IMR-90 (cell line): Measurements from ENCODE around the gene HSD17B3. TPM values are rescaled to one million over a fixed set of nuclear protein-coding genes. Genes with fewer than 3 reads are reported as not detected.

Source experiments
- ATAC-seq: fragments of 200-7000 bp; cut with Tn5 transposase; 2 replicates; pipeline ENCODE4 v1.9.1; 2020; ENCODE audit warnings: low read depth, mild to moderate bottlenecking, moderate library complexity
- BruUV-seq: library from RNA; stranded (reverse); fragments of 400-500 nt; replicated peaks from 2 replicates; lab custom pipeline; 2021; lab: Mats Ljungman, UMichigan
- CTCF ChIA-PET: fragments of 300-600 bp; formaldehyde crosslinking; extraction: SDS; loops from one replicate; lab custom pipeline; 2021; ENCODE audit warnings: antibody characterized with exemption; lab: Yijun Ruan, JAX
- POLR2A ChIA-PET: fragments of 300-600 bp; sonication (Branson Sonifier 250); formaldehyde crosslinking; loops from one replicate; lab custom pipeline; 2022; ENCODE audit warnings: antibody characterized with exemption; ENCODE audit not compliant: unreplicated experiment; lab: Charles Lee
- DNase-seq: peaks from one replicate; pipeline ENCODE4 v3.0.0; 2013
- H2AFZ ChIP-seq: replicated peaks from 2 replicates; pipeline ENCODE3; 2013; ENCODE audit warnings: low read length, mild to moderate bottlenecking; ENCODE audit not compliant: poor library complexity
- H2AK5ac ChIP-seq: 2 replicates; pipeline ENCODE4 v1.6.1; 2013; ENCODE audit warnings: low read depth, low read length, inconsistent platforms
- H2AK9ac ChIP-seq: replicated peaks from 2 replicates; pipeline ENCODE3; 2013; ENCODE audit warnings: mild to moderate bottlenecking, low read depth, low read length, moderate library complexity; ENCODE audit not compliant: poor library complexity
- H2BK120ac ChIP-seq: 2 replicates; pipeline ENCODE4 v1.6.1; 2013; ENCODE audit warnings: low read depth, low read length, inconsistent platforms
- H2BK15ac ChIP-seq: 3 replicates; pipeline ENCODE4 v1.6.1; 2013; ENCODE audit warnings: low read depth, low read length, inconsistent platforms
- H2BK20ac ChIP-seq: 2 replicates; pipeline ENCODE4 v1.6.1; 2013; ENCODE audit warnings: low read depth, mild to moderate bottlenecking, inconsistent platforms, low read length, moderate library complexity
- H2BK5ac ChIP-seq: 2 replicates; pipeline ENCODE4 v1.6.1; 2013; ENCODE audit warnings: mild to moderate bottlenecking, low read depth, low read length, inconsistent platforms; ENCODE audit not compliant: poor library complexity, severe bottlenecking
- H3K14ac ChIP-seq: replicated peaks from 2 replicates; pipeline ENCODE4 v1.6.1; 2013; ENCODE audit warnings: low read depth, low read length, inconsistent platforms
- H3K18ac ChIP-seq: 2 replicates; pipeline ENCODE4 v1.6.1; 2013; ENCODE audit warnings: low read depth, low read length, control low read depth
- H3K23ac ChIP-seq: 2 replicates; pipeline ENCODE4 v1.6.1; 2013; ENCODE audit warnings: low read depth, low read length, inconsistent platforms
- H3K27ac ChIP-seq: 2 replicates; pipeline ENCODE4 v1.5.1; 2013; ENCODE audit warnings: mild to moderate bottlenecking, control low read depth, low read length; ENCODE audit not compliant: insufficient read depth
- H3K27me3 ChIP-seq: 2 replicates; pipeline ENCODE4 v1.6.1; 2013; ENCODE audit warnings: low read length; ENCODE audit not compliant: control insufficient read depth, insufficient read depth
- H3K36me3 ChIP-seq: 2 replicates; pipeline ENCODE4 v1.6.1; 2013; ENCODE audit warnings: low read length, mixed read lengths; ENCODE audit not compliant: control insufficient read depth, insufficient read depth
- H3K4ac ChIP-seq: 2 replicates; pipeline ENCODE4 v1.6.1; 2013; ENCODE audit warnings: low read depth, low read length, inconsistent platforms
- H3K4me1 ChIP-seq: 2 replicates; pipeline ENCODE4 v1.6.1; 2013; ENCODE audit warnings: low read length, mixed read lengths; ENCODE audit not compliant: control insufficient read depth, insufficient read depth
- H3K4me2 ChIP-seq: 2 replicates; pipeline ENCODE4 v1.6.1; 2013; ENCODE audit warnings: low read depth, mild to moderate bottlenecking, control low read depth, low read length, moderate library complexity
- H3K4me3 ChIP-seq: 2 replicates; pipeline ENCODE4 v1.5.1; 2013; ENCODE audit warnings: low read depth, mild to moderate bottlenecking, control low read depth, low read length, moderate library complexity; ENCODE audit not compliant: insufficient read depth
- H3K56ac ChIP-seq: 2 replicates; pipeline ENCODE4 v1.6.1; 2013; ENCODE audit warnings: low read length, inconsistent platforms; ENCODE audit not compliant: insufficient read depth; ENCODE audit errors: extremely low read depth
- H3K79me1 ChIP-seq, 2 experiments: 2 replicates each; pipeline ENCODE4 v1.6.1; 2013; ENCODE audit warnings: low read length in 2 of 2, inconsistent platforms in 1 of 2, low read depth in 1 of 2
- H3K9ac ChIP-seq: 2 replicates; pipeline ENCODE4 v1.6.1; 2013; ENCODE audit warnings: low read depth, low read length, control low read depth
- H3K9me1 ChIP-seq: 2 replicates; pipeline ENCODE4 v1.6.1; 2013; ENCODE audit warnings: low read length, inconsistent platforms; ENCODE audit not compliant: insufficient read depth
- H3K9me3 ChIP-seq: 2 replicates; pipeline ENCODE4 v1.6.1; 2013; ENCODE audit warnings: low read length; ENCODE audit not compliant: control insufficient read depth, insufficient read depth
- H4K20me1 ChIP-seq: 2 replicates; pipeline ENCODE4 v1.6.1; 2013; ENCODE audit warnings: low read length, inconsistent platforms; ENCODE audit not compliant: insufficient read depth
- H4K5ac ChIP-seq: 2 replicates; pipeline ENCODE4 v1.6.1; 2013; ENCODE audit warnings: mild to moderate bottlenecking, low read depth, low read length, control low read depth
- H4K8ac ChIP-seq, 2 experiments: 2 replicates each; pipeline ENCODE4 v1.6.1; 2013; ENCODE audit warnings: low read depth in 2 of 2, low read length in 2 of 2, control low read depth in 1 of 2, inconsistent platforms in 1 of 2
- H4K91ac ChIP-seq: 2 replicates; pipeline ENCODE4 v1.6.1; 2013; ENCODE audit warnings: low read depth, low read length, inconsistent platforms; ENCODE audit not compliant: insufficient read depth
- BHLHE40 ChIP-seq: fragments of 150-350 bp; IDR thresholded peaks from 2 replicates; pipeline ENCODE4 v1.6.1; 2016; ENCODE audit warnings: mild to moderate bottlenecking, low read depth, low read length
- WGBS, 2 experiments: methylation state at CpG; one replicate each; pipeline versions ENCODE4 v1.1.5 to v1.1.7; 2013; ENCODE audit warnings: missing lambda C conversion rate in 2 of 2; ENCODE audit not compliant: insufficient read length in 1 of 2; ENCODE audit errors: extremely low coverage in 2 of 2; 5-methylcytosine and 5-hydroxymethylcytosine counted together
- dilution Hi-C: fragments of 300-500 bp; cut with HindIII; formaldehyde crosslinking; loops from one replicate; pipeline ENCODE4 v1.14.3; 2018; ENCODE audit warnings: low sequenced_read_pairs; ENCODE audit not compliant: unreplicated experiment
- in situ Hi-C: fragments of 300-500 bp; cut with MboI; formaldehyde crosslinking; loops from 3 replicates; pipeline ENCODE4 v1.14.3; 2019; ENCODE audit warnings: low sequenced_read_pairs, inconsistent platforms, mixed read lengths
- intact Hi-C: fragments of 100-400 bp; cut with micrococcal nuclease; formaldehyde crosslinking; loops from 2 replicates; pipeline ENCODE4 v1.10.0; 2022
- polyA plus RNA-seq, 3 experiments: library from polyadenylated mRNA; depleted of rRNA; stranded (reverse); fragments of >200 nt; gene quantifications; 2 replicates each; pipeline ENCODE4 v1.2.3, GENCODE V29; 2012; ENCODE audit warnings: low replicate concordance in 1 of 3
- total RNA-seq: library from RNA; depleted of rRNA; stranded (reverse); fragments of >200 nt; gene quantifications from 2 replicates; pipeline ENCODE4 v1.2.3, GENCODE V29; 2012

The HSD17B3 gene
- total and polyA plus RNA-seq, 2 of the 4 experiments (the other 2 are of a cell fraction): 0.18 TPM; not detected in 1

- BruUV-seq: no TSS peak
These were observed 50.5 kb downstream of the HSD17B3 start for GRCh38 chr9:96251451-96251850.

More at GRCh38 chr9:96251451-96251850, 50.5 kb downstream of the HSD17B3 start:
- Histone ChIP-seq H3K9me3 (no peaks in the 10 kb centered on the region), H4K5ac (no peak overlapping the region), H3K27ac (no peak overlapping the region), H3K4ac (no peak overlapping the region), H3K14ac (no peak overlapping the region), H3K4me2 (no peak overlapping the region), H2BK120ac (no peak overlapping the region), H2AFZ (no peak overlapping the region), H2BK20ac (no peak overlapping the region), H3K27me3 (peaks cover 6% of the 10 kb centered on the region), H3K18ac (no peak overlapping the region), H3K4me1 (no peaks in the 10 kb centered on the region), H3K9ac (no peak overlapping the region), H3K4me3 (no peak overlapping the region), H3K56ac (no peak overlapping the region), H2BK15ac (no peak overlapping the region), H3K23ac (no peak overlapping the region), H3K79me1 (no peaks in the 10 kb centered on the region), H4K8ac (no peak overlapping the region), H2AK9ac (no peak overlapping the region), H4K91ac (no peak overlapping the region), H2AK5ac (no peak overlapping the region), H2BK5ac (no peak overlapping the region), H3K36me3 (no peaks in the 10 kb centered on the region), H4K20me1 (no peaks in the 10 kb centered on the region), H3K9me1 (no peaks in the 10 kb centered on the region; the same call in 1 of the 2 replicates)
- intact Hi-C loops: no loop called here
- no peak for TF ChIP-seq BHLHE40
- in situ Hi-C loops: no loop called here
- CTCF ChIA-PET: no interaction called here
- DNase-seq: no peak
- WGBS, 2 experiments: 83% methylated on average over 1 of the region's 4 CpGs; no CpG with 5 or more reads in 1 of the 2 experiments
- dilution Hi-C loops: no loop called here
- no peak for ATAC-seq
- POLR2A ChIA-PET: no interaction called here
